Tibial artery (tissue), 4 donors: ENCODE data around the gene DCDC2.

Experiments used
- DNase-seq, 2 donors: peaks; one replicate each; pipeline ENCODE4 v3.0.0-alpha.2; 2019
- H3K27ac ChIP-seq, 2 donors: fragments of 200-600 bp; sonication (generic) in 1 of 2; 1 replicate in 1 of 2; 2 replicates in 1 of 2; pipeline ENCODE4 v1.5.1; 2018 to 2019; ENCODE audit warnings: mild to moderate bottlenecking in 1 of 2
- H3K27me3 ChIP-seq, 2 donors: fragments of 200-600 bp; sonication (generic) in 1 of 2; one replicate each; pipeline versions ENCODE4 v1.5.1 to v1.6.0; 2016 to 2019
- H3K36me3 ChIP-seq, 3 donors: fragments of 200-600 bp; sonication (generic) in 2 of 3; one replicate each; pipeline ENCODE4 v1.5.1; 2016 to 2019; ENCODE audit warnings: mild to moderate bottlenecking in 2 of 3
- H3K4me1 ChIP-seq, 4 donors: fragments of 200-600 bp; sonication (generic) in 2 of 4; 1 replicate in 3 of 4; 2 replicates in 1 of 4; pipeline ENCODE4 v1.5.1; 2016 to 2019
- H3K4me3 ChIP-seq, 2 donors: fragments of 200-600 bp; sonication (generic) in 1 of 2; 1 replicate in 1 of 2; 2 replicates in 1 of 2; pipeline ENCODE4 v1.5.1; 2018 to 2019; ENCODE audit warnings: mild to moderate bottlenecking in 2 of 2
- H3K9me3 ChIP-seq, 3 donors: fragments of 200-600 bp; sonication (generic) in 1 of 3; one replicate each; pipeline ENCODE4 v1.5.1; 2016 to 2019
- intact Hi-C: fragments of 100-400 bp; cut with DNase I; formaldehyde crosslinking; loops from one replicate; pipeline ENCODE4 v1.15.0; 2023; ENCODE audit warnings: low total_unique reads
- TF ChIP-seq, protein P1 (sequence below), 2 experiments: fragments of 200-600 bp in 1 of 2; fragments of 450-650 bp in 1 of 2; IDR thresholded peaks; one replicate each; pipeline ENCODE4 v1.5.1; 2017 to 2019; ENCODE audit warnings: antibody characterized with exemption in 2 of 2, mild to moderate bottlenecking in 1 of 2, moderate library complexity in 1 of 2

DCDC2 gene

GRCh38 chr6:24352434-24352833 lies 5.4 kb downstream of the DCDC2 start:
- no peak overlapping the region for H3K4me3 ChIP-seq
- no peak for DNase-seq
- H3K36me3 ChIP-seq: no peaks in the 10 kb centered on the region
- TF ChIP-seq, protein P1, sequence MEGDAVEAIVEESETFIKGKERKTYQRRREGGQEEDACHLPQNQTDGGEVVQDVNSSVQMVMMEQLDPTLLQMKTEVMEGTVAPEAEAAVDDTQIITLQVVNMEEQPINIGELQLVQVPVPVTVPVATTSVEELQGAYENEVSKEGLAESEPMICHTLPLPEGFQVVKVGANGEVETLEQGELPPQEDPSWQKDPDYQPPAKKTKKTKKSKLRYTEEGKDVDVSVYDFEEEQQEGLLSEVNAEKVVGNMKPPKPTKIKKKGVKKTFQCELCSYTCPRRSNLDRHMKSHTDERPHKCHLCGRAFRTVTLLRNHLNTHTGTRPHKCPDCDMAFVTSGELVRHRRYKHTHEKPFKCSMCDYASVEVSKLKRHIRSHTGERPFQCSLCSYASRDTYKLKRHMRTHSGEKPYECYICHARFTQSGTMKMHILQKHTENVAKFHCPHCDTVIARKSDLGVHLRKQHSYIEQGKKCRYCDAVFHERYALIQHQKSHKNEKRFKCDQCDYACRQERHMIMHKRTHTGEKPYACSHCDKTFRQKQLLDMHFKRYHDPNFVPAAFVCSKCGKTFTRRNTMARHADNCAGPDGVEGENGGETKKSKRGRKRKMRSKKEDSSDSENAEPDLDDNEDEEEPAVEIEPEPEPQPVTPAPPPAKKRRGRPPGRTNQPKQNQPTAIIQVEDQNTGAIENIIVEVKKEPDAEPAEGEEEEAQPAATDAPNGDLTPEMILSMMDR (IDR thresholded peaks at IDR 0.05): no peak
- no peaks in the 10 kb centered on the region for H3K27me3 ChIP-seq
- H3K4me1 ChIP-seq: peaks cover 0 to 3% (median 2%) of the 10 kb centered on the region in 4 donors
- intact Hi-C loops: no loop called here
- no peak overlapping the region for H3K27ac ChIP-seq
- H3K9me3 ChIP-seq: no peaks in the 10 kb centered on the region

- Histone ChIP-seq H3K4me1 (no peaks in the 10 kb centered on the region), H3K36me3 (no peaks in the 10 kb centered on the region), H3K4me3 (no peak overlapping the region), H3K27me3 (peaks cover 0 to 2% of the 10 kb centered on the region in 2 donors), H3K27ac (no peak overlapping the region), H3K9me3 (no peaks in the 10 kb centered on the region)
- intact Hi-C loops: no loop called here
- DNase-seq: no peak
- TF ChIP-seq, protein P1 (IDR thresholded peaks at IDR 0.05): no peak
Measured at GRCh38 chr6:24344976-24345375, 12.9 kb downstream of the DCDC2 start.

GRCh38 chr6:24340998-24341938 lies 16.6 kb downstream of the DCDC2 start:
- Histone ChIP-seq H3K27ac (no peak overlapping the region), H3K4me3 (no peak overlapping the region), H3K9me3 (peaks cover 0 to 6% (median 0%) of the 10 kb centered on the region in 3 donors), H3K4me1 (no peaks in the 10 kb centered on the region), H3K36me3 (no peaks in the 10 kb centered on the region), H3K27me3 (peaks cover 0 to 2% of the 10 kb centered on the region in 2 donors)
- intact Hi-C loops: no loop called here
- TF ChIP-seq, protein P1 (IDR thresholded peaks at IDR 0.05): no peak
- no peak for DNase-seq

GRCh38 chr6:24339932-24340331 lies 17.9 kb downstream of the DCDC2 start:
- intact Hi-C loops: no loop called here
- H3K27ac ChIP-seq: no peak overlapping the region
- H3K9me3 ChIP-seq: peaks cover 0 to 6% (median 0%) of the 10 kb centered on the region in 3 donors
- H3K4me3 ChIP-seq: no peak overlapping the region
- DNase-seq: no peak
- no peaks in the 10 kb centered on the region for H3K4me1 ChIP-seq
- peaks cover 0 to 2% of the 10 kb centered on the region in 2 donors for H3K27me3 ChIP-seq
- no peaks in the 10 kb centered on the region for H3K36me3 ChIP-seq
- TF ChIP-seq, protein P1 (IDR thresholded peaks at IDR 0.05): no peak

DNA sequence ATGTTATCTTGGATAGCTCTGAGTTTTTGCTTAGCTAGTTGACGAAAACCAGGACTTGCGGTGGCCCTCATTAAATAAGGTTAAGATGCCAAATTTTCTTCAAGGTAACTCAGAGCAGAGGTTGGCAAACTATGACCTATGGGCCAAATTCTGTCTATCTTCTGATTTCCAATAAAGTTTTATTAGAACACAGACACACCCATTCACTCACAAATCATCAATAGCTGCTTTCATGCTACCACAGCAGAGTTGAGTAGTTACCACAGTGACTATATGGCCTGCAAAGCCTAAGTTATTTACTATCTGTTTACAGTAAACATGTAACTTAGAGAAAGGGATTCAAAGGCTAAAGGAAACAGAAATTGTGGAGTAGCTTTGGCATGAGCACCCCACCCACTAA lies 23.6 kb downstream of the DCDC2 start:
- H3K27me3 ChIP-seq: no peaks in the 10 kb centered on the region
- H3K9me3 ChIP-seq: peaks cover 0 to 6% (median 0%) of the 10 kb centered on the region in 3 donors
- H3K4me3 ChIP-seq: no peak overlapping the region
- DNase-seq: no peak
- intact Hi-C loops: no loop called here
- TF ChIP-seq, protein P1 (IDR thresholded peaks at IDR 0.05): no peak
- H3K4me1 ChIP-seq: no peaks in the 10 kb centered on the region
- H3K27ac ChIP-seq: no peak overlapping the region
- H3K36me3 ChIP-seq: no peaks in the 10 kb centered on the region
